Sigmoid colon (tissue), 7 donors: ENCODE measurements around the gene CASP9. TPM values are rescaled to one million over a fixed set of nuclear protein-coding genes. Genes with fewer than 3 reads are reported as not detected.

ENCODE experiments used
- DNase-seq: peaks from one replicate; pipeline ENCODE4 v3.0.0-alpha.2; 2019
- H3K27ac ChIP-seq, 4 donors: fragments of 200-600 bp; sonication (generic); one replicate each; pipeline ENCODE4 v1.5.1; 2016 to 2019; ENCODE audit warnings: mild to moderate bottlenecking in 1 of 4
- H3K27me3 ChIP-seq, 3 donors: fragments of 200-600 bp; sonication (generic); one replicate each; pipeline ENCODE4 v1.5.1; 2019; ENCODE audit warnings: mild to moderate bottlenecking in 1 of 3
- H3K36me3 ChIP-seq, 4 donors: fragments of 200-600 bp; sonication (generic); one replicate each; pipeline ENCODE4 v1.5.1; 2016 to 2019
- H3K4me1 ChIP-seq, 4 donors: fragments of 200-600 bp; sonication (generic); one replicate each; pipeline ENCODE4 v1.5.1; 2017 to 2019
- H3K4me3 ChIP-seq, 4 donors: fragments of 200-600 bp; sonication (generic); one replicate each; pipeline ENCODE4 v1.5.1; 2017 to 2019; ENCODE audit warnings: mild to moderate bottlenecking in 2 of 4, moderate library complexity in 1 of 4
- H3K9me3 ChIP-seq, 4 donors: fragments of 200-600 bp in 3 of 4; sonication (generic) in 3 of 4; one replicate each; pipeline versions ENCODE4 v1.5.1 to v1.6.1; 2013 to 2019
- CTCF ChIP-seq, 4 experiments: fragments of 450-650 bp in 3 of 4; fragments of 200-600 bp in 1 of 4; IDR thresholded peaks; one replicate each; pipeline ENCODE4 v1.5.1; 2016 to 2019; ENCODE audit warnings: antibody characterized with exemption in 4 of 4, mild to moderate bottlenecking in 3 of 4, moderate library complexity in 2 of 4
- EP300 ChIP-seq, 4 donors: sonication (generic); formaldehyde crosslinking; IDR thresholded peaks; one replicate each; pipeline ENCODE4 v1.6.1; 2017; ENCODE audit warnings: antibody characterized with exemption in 4 of 4
- POLR2A ChIP-seq, 2 donors: fragments of 450-650 bp; IDR thresholded peaks; one replicate each; pipeline ENCODE4 v1.6.1; 2016; ENCODE audit warnings: antibody characterized with exemption in 2 of 2, mild to moderate bottlenecking in 2 of 2, moderate library complexity in 2 of 2
- POLR2AphosphoS5 ChIP-seq, 4 donors: sonication (generic); formaldehyde crosslinking; IDR thresholded peaks; one replicate each; pipeline ENCODE4 v1.6.1; 2017; ENCODE audit warnings: antibody characterized with exemption in 4 of 4
- WGBS, 2 donors: extraction: QIAGEN DNeasy Blood & Tissue Kit; methylation state at CpG; one replicate each; pipeline ENCODE4 v1.1.7; 2013; 5-methylcytosine and 5-hydroxymethylcytosine counted together
- intact Hi-C: fragments of 100-400 bp; cut with DNase I; formaldehyde crosslinking; loops from one replicate; pipeline ENCODE4 v1.15.1; 2023
- polyA plus RNA-seq, 3 donors: library from polyadenylated mRNA; stranded (reverse); fragments of 200-250 nt; gene quantifications; one replicate each; pipeline ENCODE4 v1.2.3, GENCODE V29; 2013
- total RNA-seq, 4 donors: library from RNA; depleted of rRNA; stranded (reverse); fragments of >200 nt; gene quantifications; one replicate each; pipeline ENCODE4 v1.1.0, GENCODE V29; 2016
- donor health status: healthy with polysubstance abuse.
- donor health status: Bipolar disorder and iron deficiency.
- donor health status: healthy.

CASP9 gene
- total and polyA plus RNA-seq, 7 donors, result 6.2 to 18.2 (median 11.4) TPM

- Histone ChIP-seq H3K27me3 (no peaks in the 10 kb centered on the region), H3K4me1 (no peaks in the 10 kb centered on the region), H3K36me3 (no peaks in the 10 kb centered on the region), H3K4me3 (no peak overlapping the region), H3K27ac (no peak overlapping the region), H3K9me3 (no peaks in the 10 kb centered on the region)
- WGBS, 2 donors, result 95 to 96% methylated on average over 11 of the region's 11 CpGs
- intact Hi-C loops, result no loop called here
- DNase-seq, result no peak
- TF ChIP-seq POLR2A (IDR thresholded peaks at IDR 0.05) (no peak), CTCF (IDR thresholded peaks at IDR 0.05) (no peak), POLR2AphosphoS5 (IDR thresholded peaks at IDR 0.05) (no peak), EP300 (IDR thresholded peaks at IDR 0.05) (no peak)
Measured at GRCh38 chr1:15479654-15480347, 44.2 kb downstream of the CASP9 start.

- H3K4me3 ChIP-seq, result no peak overlapping the region
- no peaks in the 10 kb centered on the region for H3K4me1 ChIP-seq
- H3K27ac ChIP-seq, result no peak overlapping the region
- 60 to 77% methylated on average over 5 of the region's 5 CpGs for WGBS, 2 donors
- TF ChIP-seq CTCF (IDR thresholded peaks at IDR 0.05) (no peak), POLR2A (IDR thresholded peaks at IDR 0.05) (no peak)
- no peaks in the 10 kb centered on the region for H3K36me3 ChIP-seq
- no peaks in the 10 kb centered on the region for H3K27me3 ChIP-seq
- H3K9me3 ChIP-seq, result no peaks in the 10 kb centered on the region
- intact Hi-C loops, result no loop called here
- DNase-seq, result no peak
Measured at GRCh38 chr1:15477646-15478212, 46.3 kb downstream of the CASP9 start.

- H3K4me3 ChIP-seq, result no peak overlapping the region
- H3K27me3 ChIP-seq, result no peaks in the 10 kb centered on the region
- DNase-seq, result no peak
- H3K27ac ChIP-seq, result no peak overlapping the region
- intact Hi-C loops, result no loop called here
- H3K4me1 ChIP-seq, result no peaks in the 10 kb centered on the region
- no peaks in the 10 kb centered on the region for H3K9me3 ChIP-seq
- no peaks in the 10 kb centered on the region for H3K36me3 ChIP-seq
- 74 to 90% methylated on average over 3 of the region's 3 CpGs for WGBS, 2 donors
- TF ChIP-seq CTCF (IDR thresholded peaks at IDR 0.05) (no peak), POLR2AphosphoS5 (IDR thresholded peaks at IDR 0.05) (no peak), EP300 (IDR thresholded peaks at IDR 0.05) (no peak), POLR2A (IDR thresholded peaks at IDR 0.05) (no peak)
Measured at GRCh38 chr1:15476927-15477326, 47.1 kb downstream of the CASP9 start.

GRCh38 chr1:15475752-15476314 lies 48.2 kb downstream of the CASP9 start, which contains the start of gene CELA2B:
Gene CELA2B (plus strand): TSS chr1:15476104. CDS start chr1:15476126, 22 bp downstream.
- H3K4me1 ChIP-seq, result no peaks in the 10 kb centered on the region
- H3K4me3 ChIP-seq, result no peak within 1 kb of the TSS
- TF ChIP-seq POLR2AphosphoS5 (IDR thresholded peaks at IDR 0.05) (no peak), EP300 (IDR thresholded peaks at IDR 0.05) (no peak), POLR2A (IDR thresholded peaks at IDR 0.05) (no peak), CTCF (IDR thresholded peaks at IDR 0.05) (no peak)
- intact Hi-C loops, result no loop called here
- no peak for DNase-seq
- 86 to 87% methylated on average over 5 of the region's 5 CpGs for WGBS, 2 donors
- no peaks in the 10 kb centered on the region for H3K36me3 ChIP-seq
- H3K27me3 ChIP-seq, result no peaks in the 10 kb centered on the region
- H3K27ac ChIP-seq, result no peak within 1 kb of the TSS
- no peaks in the 10 kb centered on the region for H3K9me3 ChIP-seq
